HepG2 (cell line): ENCODE data around the gene ETFB. TPM values are rescaled to one million over a fixed set of nuclear protein-coding genes. Genes with fewer than 3 reads are reported as not detected.

Experiments used
- FOXP1 ChIP-seq, 2 experiments: fragments of 450-650 bp in 1 of 2; IDR thresholded peaks; 2 replicates each; pipeline ENCODE4 v1.6.1; 2017 to 2018; ENCODE audit warnings: antibody characterized with exemption in 1 of 2
- IKZF4 ChIP-seq: sonication (generic); formaldehyde crosslinking; IDR thresholded peaks from 2 replicates; pipeline ENCODE4 v1.5.1; 2020; ENCODE audit warnings: borderline replicate concordance, mild to moderate bottlenecking, low read depth, missing genetic modification reagents; ENCODE audit errors: not compliant biosample characterization
- JDP2 ChIP-seq: sonication (generic); formaldehyde crosslinking; IDR thresholded peaks from 2 replicates; pipeline ENCODE4 v1.8.1; 2022; ENCODE audit warnings: missing genetic modification reagents, borderline replicate concordance
- MEIS2 ChIP-seq: sonication (generic); formaldehyde crosslinking; IDR thresholded peaks from 2 replicates; pipeline ENCODE4 v1.9.0; 2021; ENCODE audit warnings: mild to moderate bottlenecking, missing genetic modification reagents
- MXI1 ChIP-seq: IDR thresholded peaks from 3 replicates; pipeline ENCODE4 v1.6.1; 2012; ENCODE audit warnings: low read depth, low read length, inconsistent platforms, borderline replicate concordance
- RARA ChIP-seq: IDR thresholded peaks from 2 replicates; pipeline ENCODE4 v1.6.1; 2016; ENCODE audit warnings: missing genetic modification reagents, missing compliant biosample characterization
- TEAD2 ChIP-seq: sonication (generic); formaldehyde crosslinking; IDR thresholded peaks from 2 replicates; pipeline ENCODE4 v1.9.0; 2021; ENCODE audit warnings: missing genetic modification reagents
- ZNF232 ChIP-seq: sonication (generic); formaldehyde crosslinking; IDR thresholded peaks from 2 replicates; pipeline ENCODE4 v1.4.0; 2020; ENCODE audit warnings: missing genetic modification reagents, borderline replicate concordance
- ZNF253 ChIP-seq: sonication (generic); formaldehyde crosslinking; IDR thresholded peaks from 2 replicates; pipeline ENCODE4 v1.8.0; 2022; ENCODE audit warnings: mild to moderate bottlenecking, missing genetic modification reagents, borderline replicate concordance
- ZSCAN22 ChIP-seq: sonication (generic); formaldehyde crosslinking; IDR thresholded peaks from 2 replicates; pipeline ENCODE4 v1.4.0; 2020; ENCODE audit warnings: mild to moderate bottlenecking, missing genetic modification reagents
- ZSCAN9 ChIP-seq: IDR thresholded peaks from 2 replicates; pipeline ENCODE4 v1.6.1; 2016; ENCODE audit warnings: borderline replicate concordance
- polyA plus RNA-seq, 8 experiments: library from polyadenylated mRNA; depleted of rRNA in 3 of 8; stranded (reverse) in 7 of 8; unstranded in 1 of 8; fragments of >200 nt; fragmentation: Illumina TruSeq in 4 of 8; extraction: Trizol in 4 of 8; gene quantifications; 2 replicates each; pipeline versions ENCODE4 v1.2.1 to v1.2.3, GENCODE V29; 2011 to 2016; ENCODE audit warnings: low read depth in 4 of 8, missing spikeins in 1 of 8, mixed read lengths in 1 of 8; ENCODE audit not compliant: insufficient read depth in 1 of 8
- total RNA-seq, 5 experiments: library from RNA; depleted of rRNA; stranded (reverse); fragments of >200 nt; fragmentation: Illumina TruSeq; extraction: Trizol; gene quantifications; 2 replicates each; pipeline ENCODE4 v1.2.3, GENCODE V29; 2016; ENCODE audit warnings: low read depth in 1 of 5
- TF ChIP-seq, protein P1 (sequence below): sonication (generic); formaldehyde crosslinking; IDR thresholded peaks from 2 replicates; pipeline ENCODE4 v1.5.1; 2020; ENCODE audit warnings: mild to moderate bottlenecking, moderate library complexity, missing genetic modification reagents
- TF ChIP-seq, protein P2 (sequence below): sonication (generic); formaldehyde crosslinking; IDR thresholded peaks from 2 replicates; pipeline ENCODE4 v1.4.0; 2020; ENCODE audit warnings: missing genetic modification reagents; ENCODE audit errors: not compliant biosample characterization
- TF ChIP-seq, protein P3 (sequence below): sonication (generic); formaldehyde crosslinking; IDR thresholded peaks from 2 replicates; pipeline ENCODE4 v1.4.0; 2020; ENCODE audit warnings: mild to moderate bottlenecking, missing genetic modification reagents
- TF ChIP-seq, protein P4 (sequence below): sonication (generic); formaldehyde crosslinking; IDR thresholded peaks from 2 replicates; pipeline ENCODE4 v1.4.0; 2020; ENCODE audit warnings: missing genetic modification reagents, borderline replicate concordance
- TF ChIP-seq, protein P5 (sequence below): sonication (generic); formaldehyde crosslinking; IDR thresholded peaks from 2 replicates; pipeline ENCODE4 v1.5.1; 2020; ENCODE audit warnings: missing genetic modification reagents, mild to moderate bottlenecking, borderline replicate concordance

ETFB gene
- total and polyA plus RNA-seq, 2 of the 13 experiments (the other 11 are each of a cell fraction or from before 2014, with no cell fraction given), result 678 to 1,314 TPM

DNA sequence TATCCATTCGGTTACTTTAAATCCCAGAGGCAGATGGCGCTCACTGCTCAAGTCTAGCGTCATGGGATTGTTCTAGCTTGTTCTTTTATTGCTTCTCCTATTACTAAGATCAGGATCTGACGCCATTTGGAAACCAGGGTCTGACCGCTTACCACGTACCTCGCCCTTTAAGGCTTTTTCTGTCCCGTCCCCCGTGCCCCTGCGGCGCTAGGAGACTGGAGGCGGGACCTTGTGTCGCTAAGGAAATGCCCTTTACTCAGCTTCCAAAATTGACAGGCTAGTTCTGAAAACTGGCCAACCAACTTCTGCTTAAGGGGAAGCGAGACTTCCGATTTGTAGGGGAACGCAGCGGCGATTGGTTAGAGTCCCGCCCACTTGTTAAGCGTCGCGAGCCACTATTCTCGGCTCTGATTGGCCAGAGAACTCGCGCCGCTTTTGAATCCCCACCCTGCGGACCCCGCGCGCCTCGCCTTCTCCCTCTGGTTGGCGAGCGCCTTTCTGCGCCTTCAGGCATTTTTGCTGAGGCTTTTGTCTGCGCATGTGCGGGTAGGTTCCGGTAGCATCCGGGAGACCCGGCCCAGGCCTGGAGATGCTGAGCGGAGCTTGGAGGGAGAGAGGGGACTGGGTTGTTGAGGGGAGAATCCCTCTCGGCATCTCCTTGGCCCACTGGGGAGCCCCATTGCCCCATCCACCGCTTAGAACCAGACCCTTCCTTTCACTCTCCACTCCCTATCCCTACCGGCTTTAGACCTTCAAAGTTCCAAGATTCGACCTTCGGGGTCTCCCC is 28.1 kb upstream of the ETFB start (continued):
- TF ChIP-seq, protein P1, sequence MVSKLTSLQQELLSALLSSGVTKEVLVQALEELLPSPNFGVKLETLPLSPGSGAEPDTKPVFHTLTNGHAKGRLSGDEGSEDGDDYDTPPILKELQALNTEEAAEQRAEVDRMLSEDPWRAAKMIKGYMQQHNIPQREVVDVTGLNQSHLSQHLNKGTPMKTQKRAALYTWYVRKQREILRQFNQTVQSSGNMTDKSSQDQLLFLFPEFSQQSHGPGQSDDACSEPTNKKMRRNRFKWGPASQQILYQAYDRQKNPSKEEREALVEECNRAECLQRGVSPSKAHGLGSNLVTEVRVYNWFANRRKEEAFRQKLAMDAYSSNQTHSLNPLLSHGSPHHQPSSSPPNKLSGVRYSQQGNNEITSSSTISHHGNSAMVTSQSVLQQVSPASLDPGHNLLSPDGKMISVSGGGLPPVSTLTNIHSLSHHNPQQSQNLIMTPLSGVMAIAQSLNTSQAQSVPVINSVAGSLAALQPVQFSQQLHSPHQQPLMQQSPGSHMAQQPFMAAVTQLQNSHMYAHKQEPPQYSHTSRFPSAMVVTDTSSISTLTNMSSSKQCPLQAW (CRISPR knock-in tag), result peak; percentile 59; the same call in 1 of the 2 replicates
- TF ChIP-seq, protein P2, sequence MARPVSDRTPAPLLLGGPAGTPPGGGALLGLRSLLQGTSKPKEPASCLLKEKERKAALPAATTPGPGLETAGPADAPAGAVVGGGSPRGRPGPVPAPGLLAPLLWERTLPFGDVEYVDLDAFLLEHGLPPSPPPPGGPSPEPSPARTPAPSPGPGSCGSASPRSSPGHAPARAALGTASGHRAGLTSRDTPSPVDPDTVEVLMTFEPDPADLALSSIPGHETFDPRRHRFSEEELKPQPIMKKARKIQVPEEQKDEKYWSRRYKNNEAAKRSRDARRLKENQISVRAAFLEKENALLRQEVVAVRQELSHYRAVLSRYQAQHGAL (CRISPR knock-in tag), result no peak
- TF ChIP-seq, protein P3, sequence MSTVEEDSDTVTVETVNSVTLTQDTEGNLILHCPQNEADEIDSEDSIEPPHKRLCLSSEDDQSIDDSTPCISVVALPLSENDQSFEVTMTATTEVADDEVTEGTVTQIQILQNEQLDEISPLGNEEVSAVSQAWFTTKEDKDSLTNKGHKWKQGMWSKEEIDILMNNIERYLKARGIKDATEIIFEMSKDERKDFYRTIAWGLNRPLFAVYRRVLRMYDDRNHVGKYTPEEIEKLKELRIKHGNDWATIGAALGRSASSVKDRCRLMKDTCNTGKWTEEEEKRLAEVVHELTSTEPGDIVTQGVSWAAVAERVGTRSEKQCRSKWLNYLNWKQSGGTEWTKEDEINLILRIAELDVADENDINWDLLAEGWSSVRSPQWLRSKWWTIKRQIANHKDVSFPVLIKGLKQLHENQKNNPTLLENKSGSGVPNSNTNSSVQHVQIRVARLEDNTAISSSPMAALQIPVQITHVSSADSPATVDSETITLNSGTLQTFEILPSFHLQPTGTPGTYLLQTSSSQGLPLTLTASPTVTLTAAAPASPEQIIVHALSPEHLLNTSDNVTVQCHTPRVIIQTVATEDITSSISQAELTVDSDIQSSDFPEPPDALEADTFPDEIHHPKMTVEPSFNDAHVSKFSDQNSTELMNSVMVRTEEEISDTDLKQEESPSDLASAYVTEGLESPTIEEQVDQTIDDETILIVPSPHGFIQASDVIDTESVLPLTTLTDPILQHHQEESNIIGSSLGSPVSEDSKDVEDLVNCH (CRISPR knock-in tag), result no peak
- TF ChIP-seq TEAD2 (CRISPR knock-in tag) (no peak), JDP2 (CRISPR knock-in tag) (no peak), MEIS2 (CRISPR knock-in tag) (no peak; the same call in 1 of the 2 replicates), ZNF232 (peak; percentile 16; the same call in 1 of the 2 replicates), RARA (CRISPR knock-in tag) (no peak), MXI1 (peak; percentile 91; the same call in 2 of the 3 replicates), FOXP1 (IDR thresholded peaks at IDR 0.05) (no peak), FOXP1 (CRISPR knock-in tag; IDR thresholded peaks at IDR 0.05) (no peak), ZSCAN22 (CRISPR knock-in tag) (peak; percentile 86), ZNF253 (CRISPR knock-in tag) (peak; percentile 92; the same call in 1 of the 2 replicates), ZSCAN9 (CRISPR knock-in tag) (no peak), IKZF4 (CRISPR knock-in tag) (no peak)
- TF ChIP-seq, protein P4, sequence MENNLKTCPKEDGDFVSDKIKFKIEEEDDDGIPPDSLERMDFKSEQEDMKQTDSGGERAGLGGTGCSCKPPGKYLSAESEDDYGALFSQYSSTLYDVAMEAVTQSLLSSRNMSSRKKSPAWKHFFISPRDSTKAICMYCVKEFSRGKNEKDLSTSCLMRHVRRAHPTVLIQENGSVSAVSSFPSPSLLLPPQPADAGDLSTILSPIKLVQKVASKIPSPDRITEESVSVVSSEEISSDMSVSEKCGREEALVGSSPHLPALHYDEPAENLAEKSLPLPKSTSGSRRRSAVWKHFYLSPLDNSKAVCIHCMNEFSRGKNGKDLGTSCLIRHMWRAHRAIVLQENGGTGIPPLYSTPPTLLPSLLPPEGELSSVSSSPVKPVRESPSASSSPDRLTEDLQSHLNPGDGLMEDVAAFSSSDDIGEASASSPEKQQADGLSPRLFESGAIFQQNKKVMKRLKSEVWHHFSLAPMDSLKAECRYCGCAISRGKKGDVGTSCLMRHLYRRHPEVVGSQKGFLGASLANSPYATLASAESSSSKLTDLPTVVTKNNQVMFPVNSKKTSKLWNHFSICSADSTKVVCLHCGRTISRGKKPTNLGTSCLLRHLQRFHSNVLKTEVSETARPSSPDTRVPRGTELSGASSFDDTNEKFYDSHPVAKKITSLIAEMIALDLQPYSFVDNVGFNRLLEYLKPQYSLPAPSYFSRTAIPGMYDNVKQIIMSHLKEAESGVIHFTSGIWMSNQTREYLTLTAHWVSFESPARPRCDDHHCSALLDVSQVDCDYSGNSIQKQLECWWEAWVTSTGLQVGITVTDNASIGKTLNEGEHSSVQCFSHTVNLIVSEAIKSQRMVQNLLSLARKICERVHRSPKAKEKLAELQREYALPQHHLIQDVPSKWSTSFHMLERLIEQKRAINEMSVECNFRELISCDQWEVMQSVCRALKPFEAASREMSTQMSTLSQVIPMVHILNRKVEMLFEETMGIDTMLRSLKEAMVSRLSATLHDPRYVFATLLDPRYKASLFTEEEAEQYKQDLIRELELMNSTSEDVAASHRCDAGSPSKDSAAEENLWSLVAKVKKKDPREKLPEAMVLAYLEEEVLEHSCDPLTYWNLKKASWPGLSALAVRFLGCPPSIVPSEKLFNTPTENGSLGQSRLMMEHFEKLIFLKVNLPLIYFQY (CRISPR knock-in tag), result 0 out of 2 replicates have a peak, but pooled peaks have one; percentile 39
- TF ChIP-seq, protein P5, sequence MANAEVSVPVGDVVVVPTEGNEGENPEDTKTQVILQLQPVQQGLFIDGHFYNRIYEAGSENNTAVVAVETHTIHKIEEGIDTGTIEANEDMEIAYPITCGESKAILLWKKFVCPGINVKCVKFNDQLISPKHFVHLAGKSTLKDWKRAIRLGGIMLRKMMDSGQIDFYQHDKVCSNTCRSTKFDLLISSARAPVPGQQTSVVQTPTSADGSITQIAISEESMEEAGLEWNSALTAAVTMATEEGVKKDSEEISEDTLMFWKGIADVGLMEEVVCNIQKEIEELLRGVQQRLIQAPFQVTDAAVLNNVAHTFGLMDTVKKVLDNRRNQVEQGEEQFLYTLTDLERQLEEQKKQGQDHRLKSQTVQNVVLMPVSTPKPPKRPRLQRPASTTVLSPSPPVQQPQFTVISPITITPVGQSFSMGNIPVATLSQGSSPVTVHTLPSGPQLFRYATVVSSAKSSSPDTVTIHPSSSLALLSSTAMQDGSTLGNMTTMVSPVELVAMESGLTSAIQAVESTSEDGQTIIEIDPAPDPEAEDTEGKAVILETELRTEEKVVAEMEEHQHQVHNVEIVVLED (CRISPR knock-in tag), result peak; percentile 76; the same call in 1 of the 2 replicates
